GM13976 (cell line): ENCODE results near the gene NFATC3.

ENCODE experiments used
- DNase-seq: peaks from one replicate; pipeline ENCODE4 v3.0.0; 2012; ENCODE audit warnings: low spot score
- in situ Hi-C: fragments of 300-500 bp; cut with MboI; formaldehyde crosslinking; loops from one replicate; pipeline ENCODE4 v1.12.0; 2022; ENCODE audit warnings: low sequenced_read_pairs, mixed read lengths, inconsistent platforms; ENCODE audit not compliant: unreplicated experiment
- TF ChIP-seq, protein P1 (sequence below): IDR thresholded peaks from 2 replicates; pipeline ENCODE4 v1.5.1; 2012; ENCODE audit warnings: borderline replicate concordance, mild to moderate bottlenecking; ENCODE audit not compliant: insufficient read depth; ENCODE audit errors: extremely low read depth, missing control alignments, control extremely low read depth

The NFATC3 gene

GRCh38 chr16:68049449-68049848, 35.7 kb upstream of the NFATC3 start:
- in situ Hi-C loops: loop anchor here (25.0 kb wide), 1 partner anchor 362 kb away; no protein-coding TSS in a partner anchor
- DNase-seq: no peak
- TF ChIP-seq, protein P1, sequence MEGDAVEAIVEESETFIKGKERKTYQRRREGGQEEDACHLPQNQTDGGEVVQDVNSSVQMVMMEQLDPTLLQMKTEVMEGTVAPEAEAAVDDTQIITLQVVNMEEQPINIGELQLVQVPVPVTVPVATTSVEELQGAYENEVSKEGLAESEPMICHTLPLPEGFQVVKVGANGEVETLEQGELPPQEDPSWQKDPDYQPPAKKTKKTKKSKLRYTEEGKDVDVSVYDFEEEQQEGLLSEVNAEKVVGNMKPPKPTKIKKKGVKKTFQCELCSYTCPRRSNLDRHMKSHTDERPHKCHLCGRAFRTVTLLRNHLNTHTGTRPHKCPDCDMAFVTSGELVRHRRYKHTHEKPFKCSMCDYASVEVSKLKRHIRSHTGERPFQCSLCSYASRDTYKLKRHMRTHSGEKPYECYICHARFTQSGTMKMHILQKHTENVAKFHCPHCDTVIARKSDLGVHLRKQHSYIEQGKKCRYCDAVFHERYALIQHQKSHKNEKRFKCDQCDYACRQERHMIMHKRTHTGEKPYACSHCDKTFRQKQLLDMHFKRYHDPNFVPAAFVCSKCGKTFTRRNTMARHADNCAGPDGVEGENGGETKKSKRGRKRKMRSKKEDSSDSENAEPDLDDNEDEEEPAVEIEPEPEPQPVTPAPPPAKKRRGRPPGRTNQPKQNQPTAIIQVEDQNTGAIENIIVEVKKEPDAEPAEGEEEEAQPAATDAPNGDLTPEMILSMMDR: no peak

DNA sequence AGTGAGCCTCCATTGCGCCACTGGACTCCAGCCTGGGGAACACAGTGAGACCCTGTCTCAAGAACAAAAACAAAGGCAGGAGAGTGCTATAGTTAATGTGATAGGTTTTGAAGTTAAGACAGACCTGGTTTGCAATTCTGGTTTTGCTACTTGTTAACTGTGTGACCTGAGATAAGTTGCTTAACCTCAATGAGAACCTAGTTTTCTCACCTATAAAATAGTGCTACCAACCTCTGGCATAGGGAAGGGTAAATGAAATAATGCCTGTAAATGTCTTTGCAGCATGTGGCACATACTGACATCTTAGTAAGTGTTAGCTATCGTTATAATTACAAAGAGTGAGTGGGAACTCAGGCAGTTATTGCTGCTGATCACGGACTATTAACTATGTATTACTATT, 29.8 kb upstream of the NFATC3 start:
- TF ChIP-seq, protein P1: no peak
- in situ Hi-C loops: no loop called here
- no peak for DNase-seq

DNA sequence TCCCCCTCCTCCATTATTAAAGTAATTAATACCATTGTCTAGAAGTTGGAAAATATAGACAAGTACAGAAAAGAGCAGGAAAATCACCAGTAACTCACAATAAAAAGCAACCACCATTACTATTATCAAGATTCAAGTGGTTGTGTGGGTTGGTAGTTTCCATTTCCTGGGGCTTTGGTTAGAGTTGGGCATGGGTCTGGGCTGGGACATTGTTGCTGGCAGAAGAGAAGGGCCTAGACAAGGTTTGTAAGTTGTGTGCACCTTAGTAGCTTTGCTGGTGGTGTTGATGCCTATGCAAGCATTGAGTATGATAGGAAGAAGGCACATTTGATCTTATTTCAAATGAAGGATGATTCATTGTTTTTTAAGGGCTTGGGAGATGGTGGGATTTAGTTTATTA, 25.4 kb upstream of the NFATC3 start:
- in situ Hi-C loops: no loop called here
- TF ChIP-seq, protein P1: no peak
- no peak for DNase-seq

DNA sequence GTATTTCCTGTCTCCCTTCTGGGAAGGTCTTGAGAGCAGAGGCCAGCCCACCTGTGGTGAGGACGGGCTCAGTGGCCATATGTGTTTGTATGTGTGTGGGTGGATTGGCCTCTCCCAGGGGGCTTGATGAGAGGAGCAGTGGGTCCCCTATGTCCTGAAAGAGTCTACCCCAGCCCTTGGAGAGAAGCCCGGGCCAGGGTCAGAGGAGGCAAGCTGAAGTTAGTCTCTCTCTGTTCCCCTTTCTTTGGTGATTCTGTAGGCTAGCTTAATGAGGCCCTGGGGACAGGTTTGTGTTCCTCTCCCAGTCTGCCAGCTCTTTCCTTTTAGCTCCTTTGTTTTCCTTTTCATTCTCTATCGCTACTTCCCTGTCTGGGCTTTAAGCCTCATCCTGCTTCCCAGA, 23.8 kb upstream of the NFATC3 start:
- peak; percentile 37 for DNase-seq
- TF ChIP-seq, protein P1: no peak
- in situ Hi-C loops: no loop called here

DNA sequence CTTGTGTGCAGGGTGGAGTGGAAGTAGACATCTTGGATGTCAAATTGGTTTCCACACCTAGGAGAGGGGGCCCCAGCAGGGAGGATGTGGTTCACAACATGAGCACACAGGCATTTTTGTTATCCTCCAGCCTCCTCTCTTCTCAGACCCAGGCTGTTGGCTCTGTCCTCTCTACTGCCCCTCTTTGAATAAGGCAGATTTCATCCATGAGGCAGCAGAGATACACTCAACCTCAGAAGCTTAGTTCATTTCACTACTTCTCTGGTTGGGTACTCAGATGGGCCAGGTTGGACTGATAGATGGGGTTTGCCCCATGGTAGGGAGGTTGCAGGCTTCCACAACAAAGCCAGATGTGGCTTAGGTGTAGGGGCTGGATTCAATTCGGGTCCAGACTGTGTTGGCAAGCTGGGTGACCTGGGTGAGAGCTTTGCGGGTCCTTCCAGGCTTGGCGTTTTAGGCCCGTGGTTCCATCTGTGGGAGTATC, 22.2 kb upstream of the NFATC3 start:
- in situ Hi-C loops: no loop called here
- TF ChIP-seq, protein P1: no peak
- DNase-seq: no peak

GRCh38 chr16:68064791-68065365, 20.3 kb upstream of the NFATC3 start:
- DNase-seq: peak; percentile 69
- in situ Hi-C loops: no loop called here
- TF ChIP-seq, protein P1: peak; percentile 76
